AG04449 (cell line): ENCODE data around the gene TMC5.

ENCODE experiments used
- CTCF ChIA-PET: fragments of 350-600 bp; formaldehyde crosslinking; extraction: SDS; loops from one replicate; lab custom pipeline; 2021; ENCODE audit warnings: antibody characterized with exemption; lab: Yijun Ruan, JAX
- POLR2A ChIA-PET: fragments of 400-600, 350-600 bp; formaldehyde crosslinking; extraction: SDS; loops from one replicate; lab custom pipeline; 2020; ENCODE audit warnings: antibody characterized with exemption, inconsistent platforms; lab: Yijun Ruan, JAX
- DNase-seq: peaks from one replicate; pipeline ENCODE4 v3.0.0-alpha.2; 2010; ENCODE audit warnings: low read depth, low spot score
- H3K4me3 ChIP-seq: 2 replicates; pipeline ENCODE4 v1.5.1; 2011; ENCODE audit warnings: low read depth, mild to moderate bottlenecking, control low read depth, low read length
- TF ChIP-seq, protein P1 (sequence below): IDR thresholded peaks from one replicate; pipeline ENCODE4 v1.5.1; 2011; ENCODE audit warnings: mild to moderate bottlenecking, moderate library complexity, low read length, control low read depth, inconsistent platforms; ENCODE audit not compliant: insufficient read depth; ENCODE audit errors: missing control alignments

The TMC5 gene

DNA sequence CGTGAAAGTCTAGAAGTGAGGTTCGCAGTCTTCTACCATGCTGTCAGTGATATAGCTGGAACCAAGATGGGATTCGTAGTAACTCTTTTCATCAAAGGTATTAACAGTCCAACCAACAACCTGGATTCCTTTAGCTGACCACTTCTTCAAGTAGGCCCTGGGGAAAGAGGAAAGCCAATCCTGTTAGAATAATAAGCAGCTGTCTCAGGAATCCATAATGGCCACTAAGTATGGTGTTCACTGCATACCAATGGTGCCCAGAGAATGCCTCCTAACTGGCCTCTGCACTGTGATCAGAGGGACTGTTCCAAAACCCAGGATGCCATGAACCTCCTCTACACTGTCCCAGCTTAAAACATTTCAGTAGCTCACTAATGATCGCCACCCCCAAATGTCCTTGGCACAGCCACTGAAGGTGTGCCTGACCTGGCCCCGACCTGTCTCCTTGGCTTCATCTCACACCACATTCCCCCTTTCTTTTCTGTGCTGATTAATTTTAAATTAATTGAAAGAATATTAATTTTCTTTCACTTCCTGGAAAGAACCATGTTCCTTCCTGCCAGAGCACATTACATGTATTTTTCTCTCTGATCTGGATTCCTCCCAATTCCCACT lies 85.9 kb downstream of the TMC5 start:
- POLR2A ChIA-PET = interaction anchor here (1.0 kb wide), 1 partner anchor 18 kb away, joined by 3 read pairs; no protein-coding TSS in a partner anchor
- no peak for DNase-seq
- TF ChIP-seq, protein P1, sequence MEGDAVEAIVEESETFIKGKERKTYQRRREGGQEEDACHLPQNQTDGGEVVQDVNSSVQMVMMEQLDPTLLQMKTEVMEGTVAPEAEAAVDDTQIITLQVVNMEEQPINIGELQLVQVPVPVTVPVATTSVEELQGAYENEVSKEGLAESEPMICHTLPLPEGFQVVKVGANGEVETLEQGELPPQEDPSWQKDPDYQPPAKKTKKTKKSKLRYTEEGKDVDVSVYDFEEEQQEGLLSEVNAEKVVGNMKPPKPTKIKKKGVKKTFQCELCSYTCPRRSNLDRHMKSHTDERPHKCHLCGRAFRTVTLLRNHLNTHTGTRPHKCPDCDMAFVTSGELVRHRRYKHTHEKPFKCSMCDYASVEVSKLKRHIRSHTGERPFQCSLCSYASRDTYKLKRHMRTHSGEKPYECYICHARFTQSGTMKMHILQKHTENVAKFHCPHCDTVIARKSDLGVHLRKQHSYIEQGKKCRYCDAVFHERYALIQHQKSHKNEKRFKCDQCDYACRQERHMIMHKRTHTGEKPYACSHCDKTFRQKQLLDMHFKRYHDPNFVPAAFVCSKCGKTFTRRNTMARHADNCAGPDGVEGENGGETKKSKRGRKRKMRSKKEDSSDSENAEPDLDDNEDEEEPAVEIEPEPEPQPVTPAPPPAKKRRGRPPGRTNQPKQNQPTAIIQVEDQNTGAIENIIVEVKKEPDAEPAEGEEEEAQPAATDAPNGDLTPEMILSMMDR = no peak
- CTCF ChIA-PET = interaction anchor here (0.9 to 5.2 kb wide), 17 partner anchors 10 to 520 kb away, joined by 3 to 102 read pairs (median 4); partner anchors contain the start of genes CCP110, GDE1 and TMC7
- no peak overlapping the region for H3K4me3 ChIP-seq

DNA sequence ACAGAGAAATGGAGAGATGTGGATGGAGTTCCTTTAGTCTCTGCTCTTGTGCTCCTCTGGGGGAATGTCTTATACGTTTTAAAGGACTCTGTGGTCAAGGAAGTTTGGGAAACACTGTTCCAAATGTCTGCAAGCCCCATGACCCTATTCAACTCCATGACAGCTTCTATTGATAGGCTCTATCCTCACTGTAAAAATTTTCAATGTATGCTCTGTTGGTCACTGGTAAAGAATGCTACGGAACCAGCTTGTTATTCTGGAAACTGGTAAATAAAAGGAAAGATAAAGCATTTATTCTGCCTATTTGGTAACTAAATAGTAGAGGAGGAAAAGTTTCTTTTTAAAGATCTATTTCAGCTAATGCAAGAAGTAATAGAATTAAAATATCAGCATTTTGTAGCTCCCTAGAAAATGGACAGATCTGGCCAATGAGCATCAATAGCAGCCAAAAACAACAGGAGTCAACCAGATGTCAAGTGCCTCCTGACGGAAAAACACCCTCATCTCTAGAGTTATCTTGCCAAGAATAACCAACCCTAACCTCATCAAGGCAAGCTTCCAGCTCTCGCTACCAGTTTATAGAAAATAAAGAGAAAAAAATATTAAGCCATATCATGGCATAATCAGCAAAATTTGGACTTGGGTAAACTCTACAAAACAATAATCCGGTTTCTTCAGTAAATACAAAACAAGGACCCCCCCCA lies 88.1 kb downstream of the TMC5 start:
- ChIA-PET POLR2A (interaction anchor here (0.6 kb wide), 1 partner anchor 33 kb away, joined by 3 read pairs; no protein-coding TSS in a partner anchor), CTCF (interaction anchor here (0.8 to 5.2 kb wide), 5 partner anchors 10 to 420 kb away, joined by 3 to 59 read pairs (median 4); partner anchors contain the start of gene GDE1)
- H3K4me3 ChIP-seq = no peak overlapping the region
- TF ChIP-seq, protein P1 = no peak
- DNase-seq = no peak

DNA sequence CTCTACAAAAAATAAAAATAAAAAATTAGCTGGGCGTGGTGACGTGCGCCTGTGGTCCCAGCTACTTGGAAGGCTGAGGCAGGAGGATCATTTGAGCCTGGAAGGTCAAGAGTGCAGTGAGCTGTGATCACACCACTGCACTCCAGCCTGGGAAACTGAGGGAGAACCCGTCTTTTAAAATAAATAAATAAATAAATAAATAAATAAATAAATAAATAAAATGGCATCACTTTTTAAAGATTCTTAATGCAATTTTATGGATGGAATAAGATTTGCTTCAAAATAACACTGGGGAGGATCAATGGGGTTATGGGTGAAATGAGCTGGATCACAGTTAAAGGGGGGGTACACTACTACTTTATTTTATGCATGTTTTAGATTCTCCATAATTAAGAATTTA lies 89.3 kb downstream of the TMC5 start:
- TF ChIP-seq, protein P1 = no peak
- DNase-seq = no peak
- H3K4me3 ChIP-seq = no peak overlapping the region
- CTCF ChIA-PET = interaction anchor here (1.0 to 1.1 kb wide), 2 partner anchors 14 to 421 kb away, joined by 3 read pairs; no protein-coding TSS in a partner anchor
- POLR2A ChIA-PET = no interaction called here

DNA sequence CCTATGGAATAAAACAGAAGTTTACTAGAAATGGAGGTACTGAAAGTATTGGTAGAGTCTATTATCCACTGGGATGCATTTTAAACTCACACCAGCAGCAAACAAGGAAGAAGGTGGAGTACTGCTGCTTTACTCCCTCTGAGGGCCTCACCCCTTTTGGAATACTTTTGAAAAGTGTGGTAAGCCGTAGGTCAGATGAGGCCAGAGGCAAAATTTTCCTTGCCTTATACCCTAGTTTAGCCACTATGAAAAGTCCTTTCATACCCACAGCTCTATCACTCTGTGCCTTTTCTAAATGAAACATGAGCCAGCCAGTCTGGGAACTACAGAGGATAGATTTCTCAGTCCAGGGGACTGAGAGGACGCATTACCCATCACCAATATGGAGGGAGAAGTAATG lies 90.2 kb downstream of the TMC5 start:
- no peak for DNase-seq
- CTCF ChIA-PET = interaction anchor here (1.0 to 1.4 kb wide), 4 partner anchors 11 to 422 kb away, joined by 3 read pairs; no protein-coding TSS in a partner anchor
- H3K4me3 ChIP-seq = no peak overlapping the region
- TF ChIP-seq, protein P1 = no peak
- POLR2A ChIA-PET = no interaction called here

DNA sequence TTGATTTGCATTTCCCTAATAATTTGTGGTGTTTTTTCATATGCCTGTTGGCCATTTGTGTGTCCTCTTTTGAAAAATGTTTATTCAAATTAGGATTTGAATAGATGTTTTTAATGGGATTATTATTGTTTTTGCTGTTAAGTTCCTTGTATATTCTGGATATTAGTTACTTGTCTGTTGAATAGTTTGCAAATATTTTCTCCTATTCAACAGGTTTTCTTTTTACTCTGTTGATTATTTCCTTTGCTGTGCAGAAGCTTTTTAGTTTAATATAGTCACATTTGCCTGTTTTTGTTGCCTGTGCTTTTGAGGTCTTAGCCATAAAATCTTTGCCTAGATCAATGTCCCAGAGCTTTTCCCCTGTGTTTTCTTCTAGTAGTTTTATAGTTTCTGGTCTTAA lies 94.6 kb downstream of the TMC5 start:
- ChIA-PET CTCF (interaction anchor here (6.9 kb wide), 1 partner anchor 8 kb away, joined by 59 read pairs; no protein-coding TSS in a partner anchor), POLR2A (no interaction called here)
- DNase-seq = no peak
- TF ChIP-seq, protein P1 = no peak
- no peak overlapping the region for H3K4me3 ChIP-seq

DNA sequence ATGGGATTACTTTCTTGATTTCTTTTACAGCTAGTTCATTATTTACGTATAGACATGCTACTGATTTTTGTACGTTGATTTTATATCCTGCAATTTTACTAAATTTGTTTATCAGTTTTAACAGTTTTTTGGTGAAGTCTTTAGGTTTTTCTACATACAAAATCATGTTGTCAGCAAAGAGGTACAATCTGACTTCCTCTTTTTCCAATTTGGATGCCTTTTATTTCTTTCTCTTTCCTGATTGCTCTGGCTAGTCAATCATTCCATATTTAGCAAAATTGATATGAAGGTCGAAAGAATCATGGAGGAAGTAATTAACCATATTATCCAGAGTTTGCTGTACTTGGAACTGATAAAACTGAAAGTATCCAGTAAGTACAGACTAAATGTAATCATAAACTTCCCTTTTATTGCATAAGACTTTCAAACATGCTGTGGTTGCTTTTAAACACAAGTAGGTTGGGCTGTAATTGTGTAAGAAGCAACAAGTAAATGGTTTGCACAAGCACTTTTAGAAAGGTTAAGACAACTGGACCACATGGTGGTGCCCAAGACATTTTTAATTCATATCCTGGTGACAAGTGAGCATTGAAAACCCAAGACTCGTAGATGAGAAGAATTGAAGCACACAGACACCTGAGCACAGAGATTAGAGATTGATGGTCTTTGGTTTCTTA lies 95.8 kb downstream of the TMC5 start:
- ChIA-PET CTCF (interaction anchor here (6.9 kb wide), 1 partner anchor 10 kb away, joined by 59 read pairs; no protein-coding TSS in a partner anchor), POLR2A (interaction anchor here (0.6 kb wide), 1 partner anchor 372 kb away, joined by 3 read pairs; no protein-coding TSS in a partner anchor)
- no peak overlapping the region for H3K4me3 ChIP-seq
- TF ChIP-seq, protein P1 = no peak
- no peak for DNase-seq
